GM23338 (cell line): ENCODE data around the gene KDSR. TPM values are rescaled to one million over a fixed set of nuclear protein-coding genes. Genes with fewer than 3 reads are reported as not detected.

Experiments
- ATAC-seq: fragments of 200-7000 bp; cut with Tn5 transposase; 3 replicates; pipeline ENCODE4 v1.9.1; 2020
- DNase-seq: peaks from one replicate; pipeline ENCODE4 v3.0.0-alpha.2; 2015; ENCODE audit warnings: low spot score
- H2AFZ ChIP-seq: fragments of 200-600 bp; sonication (generic); 2 replicates; pipeline ENCODE4 v1.8.0; 2016; ENCODE audit warnings: antibody characterized with exemption, mild to moderate bottlenecking, moderate library complexity
- H3F3A ChIP-seq: fragments of 200-600 bp; sonication (generic); replicated peaks from 2 replicates; pipeline ENCODE4 v1.8.0; 2017; ENCODE audit warnings: antibody characterized with exemption, mixed run types, low read depth
- H3K27ac ChIP-seq: fragments of 200-600 bp; sonication (generic); 2 replicates; pipeline ENCODE4 v1.6.1; 2016; ENCODE audit warnings: low read depth
- H3K27me3 ChIP-seq: fragments of 200-600 bp; sonication (generic); 2 replicates; pipeline ENCODE4 v1.8.0; 2016; ENCODE audit warnings: mild to moderate bottlenecking, mixed run types, moderate library complexity; ENCODE audit not compliant: insufficient read depth
- H3K36me3 ChIP-seq: fragments of 200-600 bp; sonication (generic); 2 replicates; pipeline ENCODE4 v1.8.0; 2016; ENCODE audit warnings: mild to moderate bottlenecking; ENCODE audit not compliant: insufficient read depth
- H3K4me1 ChIP-seq: fragments of 200-600 bp; sonication (generic); 2 replicates; pipeline ENCODE4 v1.8.0; 2016; ENCODE audit warnings: mild to moderate bottlenecking, moderate library complexity; ENCODE audit not compliant: insufficient read depth
- H3K4me2 ChIP-seq: fragments of 200-600 bp; sonication (generic); 2 replicates; pipeline ENCODE4 v1.7.1; 2017; ENCODE audit warnings: mixed run types
- H3K4me3 ChIP-seq: fragments of 200-600 bp; sonication (generic); 2 replicates; pipeline ENCODE4 v1.6.1; 2016; ENCODE audit warnings: mixed run types
- H3K79me2 ChIP-seq: fragments of 200-600 bp; sonication (generic); replicated peaks from 2 replicates; pipeline ENCODE4 v1.8.0; 2017; ENCODE audit warnings: mild to moderate bottlenecking; ENCODE audit not compliant: insufficient read depth
- H3K9me2 ChIP-seq: fragments of 200-600 bp; sonication (generic); 2 replicates; pipeline ENCODE4 v1.8.0; 2017; ENCODE audit not compliant: insufficient read depth
- H4K20me1 ChIP-seq: fragments of 200-600 bp; sonication (generic); replicated peaks from 2 replicates; pipeline ENCODE4 v1.8.0; 2017; ENCODE audit warnings: mild to moderate bottlenecking; ENCODE audit not compliant: insufficient read depth
- H3K27ac Mint-ChIP-seq: 2 replicates; pipeline ENCODE4 v1.8.0; 2020; ENCODE audit warnings: inconsistent platforms, mild to moderate bottlenecking, moderate library complexity, mixed read lengths
- H3K27me3 Mint-ChIP-seq: 3 replicates; pipeline ENCODE4 v1.8.0; 2022; ENCODE audit warnings: low read depth, mild to moderate bottlenecking, moderate library complexity, mixed read lengths, inconsistent platforms; ENCODE audit not compliant: insufficient read depth, poor library complexity
- H3K36me3 Mint-ChIP-seq: 3 replicates; pipeline ENCODE4 v1.8.0; 2021; ENCODE audit warnings: low read depth, mild to moderate bottlenecking, inconsistent platforms, moderate library complexity, mixed read lengths
- H3K4me1 Mint-ChIP-seq: 3 replicates; pipeline ENCODE4 v1.8.0; 2020; ENCODE audit warnings: mild to moderate bottlenecking, inconsistent platforms, mixed read lengths
- H3K4me3 Mint-ChIP-seq: 3 replicates; pipeline ENCODE4 v1.8.0; 2021; ENCODE audit warnings: moderate library complexity, mild to moderate bottlenecking, inconsistent platforms, mixed read lengths
- H3K9me3 Mint-ChIP-seq: 3 replicates; pipeline ENCODE4 v1.8.0; 2020; ENCODE audit warnings: moderate library complexity, mild to moderate bottlenecking, inconsistent platforms, mixed read lengths
- CREB1 ChIP-seq: fragments of 250-450 bp; sonication (Bioruptor Pico); IDR thresholded peaks from 2 replicates; pipeline ENCODE4 v1.5.0; 2020; ENCODE audit warnings: low read depth, mild to moderate bottlenecking, moderate library complexity
- EZH2 ChIP-seq: fragments of 200-600 bp; sonication (generic); IDR thresholded peaks from one replicate; pipeline ENCODE4 v1.8.0; 2017; ENCODE audit warnings: antibody characterized with exemption, mild to moderate bottlenecking, low read depth; ENCODE audit not compliant: unreplicated experiment
- NANOG ChIP-seq: IDR thresholded peaks from 2 replicates; pipeline ENCODE4 v1.6.1; 2016; ENCODE audit warnings: antibody characterized with exemption, borderline replicate concordance
- ZNF331 ChIP-seq: fragments of 250-450 bp; sonication (Bioruptor Pico); IDR thresholded peaks from 2 replicates; pipeline ENCODE4 v1.5.0; 2020; ENCODE audit warnings: low read depth, mild to moderate bottlenecking, moderate library complexity
- polyA plus RNA-seq: library from polyadenylated mRNA; unstranded; fragments of >200 nt; fragmentation: Nextera tagmentation; extraction: Ambion mirVana; gene quantifications from 2 replicates; pipeline ENCODE4 v1.2.1, GENCODE V29; 2016
- total RNA-seq: library from RNA; depleted of rRNA; stranded (reverse); fragments of >200 nt; shearing (Covaris generic); gene quantifications from 2 replicates; pipeline ENCODE4 v1.2.3, GENCODE V29; 2014
- TF ChIP-seq, protein P1 (sequence below), 2 experiments: fragments of 200-600 bp in 1 of 2; sonication (generic) in 1 of 2; conservative IDR thresholded peaks; 2 replicates each; pipeline versions ENCODE4 v1.5.1 to v1.6.1; 2016 to 2017; ENCODE audit warnings: antibody characterized with exemption in 2 of 2, low read depth in 2 of 2, mild to moderate bottlenecking in 2 of 2, moderate library complexity in 1 of 2
- TF ChIP-seq, protein P2 (sequence below): fragments of 250-450 bp; sonication (Bioruptor Pico); IDR thresholded peaks from 2 replicates; pipeline ENCODE4 v1.5.0; 2020; ENCODE audit warnings: mild to moderate bottlenecking, moderate library complexity

KDSR gene
- total and polyA plus RNA-seq, 2 experiments from 2014 or later: 23.7 to 36.3 TPM

DNA sequence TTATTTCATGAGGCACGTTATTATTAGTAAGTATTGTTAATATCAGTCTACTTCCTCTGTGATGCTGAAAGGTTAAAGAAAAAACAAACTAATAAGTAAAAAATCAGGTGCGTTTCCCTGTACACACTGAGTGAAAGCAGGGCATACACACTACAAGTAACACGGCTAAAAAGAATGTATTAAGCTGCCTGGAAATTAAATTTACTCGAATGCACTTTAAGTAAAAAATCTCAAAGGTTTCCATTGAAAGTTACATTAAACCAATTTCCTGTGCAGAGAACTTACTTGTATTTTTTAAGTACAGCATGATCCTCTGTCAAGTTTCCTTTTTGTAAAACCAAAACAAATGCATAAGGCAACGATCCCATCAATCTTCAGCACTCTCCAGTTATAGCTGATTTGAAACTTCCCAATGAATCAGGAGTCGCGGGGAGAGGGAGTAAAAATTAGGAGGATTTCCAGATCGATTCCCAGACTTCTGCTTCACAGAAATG, 48.1 kb downstream of the KDSR start:
- H3F3A ChIP-seq: peaks cover 7% of the 10 kb centered on the region; the same call in 1 of the 2 replicates
- H3K79me2 ChIP-seq: no peaks in the 10 kb centered on the region
- H3K4me1 ChIP-seq: peaks cover 27% of the 10 kb centered on the region
- H3K4me3 Mint-ChIP-seq: peak overlapping the region; percentile 84
- H3K4me1 Mint-ChIP-seq: peaks cover 25% of the 10 kb centered on the region
- DNase-seq (no peak), ATAC-seq (no peak)
- peaks cover 31% of the 10 kb centered on the region for H3K27me3 Mint-ChIP-seq
- H3K36me3 Mint-ChIP-seq: no peaks in the 10 kb centered on the region; the same call in 2 of the 3 replicates
- H3K27me3 ChIP-seq: peaks cover 46% of the 10 kb centered on the region
- no peaks in the 10 kb centered on the region; the same call in 2 of the 3 replicates for H3K9me3 Mint-ChIP-seq
- H2AFZ ChIP-seq: peak overlapping the region; percentile 96; the same call in 1 of the 2 replicates
- peak; percentile 37 for TF ChIP-seq EZH2
- no peak for TF ChIP-seq ZNF331 (CRISPR knock-in tag)
- H3K4me3 ChIP-seq: peak overlapping the region; percentile 93
- H3K36me3 ChIP-seq: no peaks in the 10 kb centered on the region
- H4K20me1 ChIP-seq: no peaks in the 10 kb centered on the region
- H3K27ac ChIP-seq: no peak overlapping the region
- H3K9me2 ChIP-seq: no peaks in the 10 kb centered on the region
- no peak overlapping the region for H3K27ac Mint-ChIP-seq
- peak overlapping the region; percentile 99 for H3K4me2 ChIP-seq

DNA sequence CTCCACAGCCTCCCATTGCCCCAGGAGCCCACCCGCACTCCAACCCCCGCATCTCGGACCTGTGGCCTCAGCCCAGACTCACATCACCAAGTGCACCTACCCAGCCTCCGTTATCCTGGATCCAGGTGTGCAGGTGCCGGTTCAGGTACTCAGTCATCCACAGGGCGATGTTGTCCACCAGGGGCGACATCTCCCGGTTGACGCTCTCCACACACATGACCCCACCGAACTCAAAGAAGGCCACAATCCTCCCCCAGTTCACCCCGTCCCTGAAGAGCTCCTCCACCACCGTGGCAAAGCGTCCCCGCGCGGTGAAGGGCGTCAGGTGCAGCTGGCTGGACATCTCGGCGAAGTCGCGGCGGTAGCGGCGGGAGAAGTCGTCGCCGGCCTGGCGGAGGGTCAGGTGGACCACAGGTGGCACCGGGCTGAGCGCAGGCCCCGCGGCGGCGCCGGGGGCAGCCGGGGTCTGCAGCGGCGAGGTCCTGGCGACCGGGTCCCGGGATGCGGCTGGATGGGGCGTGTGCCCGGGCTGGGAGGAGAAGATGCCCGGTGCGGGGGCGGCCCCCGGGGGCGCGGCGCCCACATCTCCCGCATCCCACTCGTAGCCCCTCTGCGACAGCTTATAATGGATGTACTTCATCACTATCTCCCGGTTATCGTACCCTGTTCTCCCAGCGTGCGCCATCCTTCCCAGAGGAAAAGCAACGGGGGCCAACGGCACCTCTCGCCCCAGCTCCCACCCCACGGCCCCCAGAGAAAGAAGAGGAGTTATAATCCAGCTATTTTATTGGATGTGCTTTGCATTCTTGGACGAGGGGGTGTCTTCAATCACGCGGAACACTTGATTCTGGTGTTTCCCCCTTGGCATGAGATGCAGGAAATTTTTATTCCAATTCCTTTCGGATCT, 48.8 kb downstream of the KDSR start:
- Histone ChIP-seq H3K79me2 (no peaks in the 10 kb centered on the region), H2AFZ (peak overlapping the region; percentile 85), H3K4me2 (peak overlapping the region; percentile 99), H4K20me1 (no peaks in the 10 kb centered on the region), H3K4me3 (peak overlapping the region; percentile 93), H3K27me3 (peaks cover 46% of the 10 kb centered on the region), H3F3A (peaks cover 7% of the 10 kb centered on the region; the same call in 1 of the 2 replicates), H3K4me1 (peaks cover 27% of the 10 kb centered on the region), H3K9me2 (no peaks in the 10 kb centered on the region), H3K36me3 (no peaks in the 10 kb centered on the region), H3K27ac (no peak overlapping the region)
- ATAC-seq (peak; percentile 80), DNase-seq (peak; percentile 92)
- Mint-ChIP-seq H3K27ac (no peak overlapping the region), H3K9me3 (no peaks in the 10 kb centered on the region; the same call in 2 of the 3 replicates), H3K4me1 (peaks cover 25% of the 10 kb centered on the region), H3K4me3 (peak overlapping the region; percentile 84), H3K36me3 (no peaks in the 10 kb centered on the region; the same call in 2 of the 3 replicates), H3K27me3 (peaks cover 31% of the 10 kb centered on the region)
- TF ChIP-seq NANOG (no peak), CREB1 (peak; percentile 47; the same call in 1 of the 2 replicates)
- TF ChIP-seq, protein P1, sequence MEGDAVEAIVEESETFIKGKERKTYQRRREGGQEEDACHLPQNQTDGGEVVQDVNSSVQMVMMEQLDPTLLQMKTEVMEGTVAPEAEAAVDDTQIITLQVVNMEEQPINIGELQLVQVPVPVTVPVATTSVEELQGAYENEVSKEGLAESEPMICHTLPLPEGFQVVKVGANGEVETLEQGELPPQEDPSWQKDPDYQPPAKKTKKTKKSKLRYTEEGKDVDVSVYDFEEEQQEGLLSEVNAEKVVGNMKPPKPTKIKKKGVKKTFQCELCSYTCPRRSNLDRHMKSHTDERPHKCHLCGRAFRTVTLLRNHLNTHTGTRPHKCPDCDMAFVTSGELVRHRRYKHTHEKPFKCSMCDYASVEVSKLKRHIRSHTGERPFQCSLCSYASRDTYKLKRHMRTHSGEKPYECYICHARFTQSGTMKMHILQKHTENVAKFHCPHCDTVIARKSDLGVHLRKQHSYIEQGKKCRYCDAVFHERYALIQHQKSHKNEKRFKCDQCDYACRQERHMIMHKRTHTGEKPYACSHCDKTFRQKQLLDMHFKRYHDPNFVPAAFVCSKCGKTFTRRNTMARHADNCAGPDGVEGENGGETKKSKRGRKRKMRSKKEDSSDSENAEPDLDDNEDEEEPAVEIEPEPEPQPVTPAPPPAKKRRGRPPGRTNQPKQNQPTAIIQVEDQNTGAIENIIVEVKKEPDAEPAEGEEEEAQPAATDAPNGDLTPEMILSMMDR (conservative IDR thresholded peaks at IDR 0.05; ENCODE audit: low read depth in 2 of 2): peak; percentile 74 to 91
- TF ChIP-seq, protein P2, sequence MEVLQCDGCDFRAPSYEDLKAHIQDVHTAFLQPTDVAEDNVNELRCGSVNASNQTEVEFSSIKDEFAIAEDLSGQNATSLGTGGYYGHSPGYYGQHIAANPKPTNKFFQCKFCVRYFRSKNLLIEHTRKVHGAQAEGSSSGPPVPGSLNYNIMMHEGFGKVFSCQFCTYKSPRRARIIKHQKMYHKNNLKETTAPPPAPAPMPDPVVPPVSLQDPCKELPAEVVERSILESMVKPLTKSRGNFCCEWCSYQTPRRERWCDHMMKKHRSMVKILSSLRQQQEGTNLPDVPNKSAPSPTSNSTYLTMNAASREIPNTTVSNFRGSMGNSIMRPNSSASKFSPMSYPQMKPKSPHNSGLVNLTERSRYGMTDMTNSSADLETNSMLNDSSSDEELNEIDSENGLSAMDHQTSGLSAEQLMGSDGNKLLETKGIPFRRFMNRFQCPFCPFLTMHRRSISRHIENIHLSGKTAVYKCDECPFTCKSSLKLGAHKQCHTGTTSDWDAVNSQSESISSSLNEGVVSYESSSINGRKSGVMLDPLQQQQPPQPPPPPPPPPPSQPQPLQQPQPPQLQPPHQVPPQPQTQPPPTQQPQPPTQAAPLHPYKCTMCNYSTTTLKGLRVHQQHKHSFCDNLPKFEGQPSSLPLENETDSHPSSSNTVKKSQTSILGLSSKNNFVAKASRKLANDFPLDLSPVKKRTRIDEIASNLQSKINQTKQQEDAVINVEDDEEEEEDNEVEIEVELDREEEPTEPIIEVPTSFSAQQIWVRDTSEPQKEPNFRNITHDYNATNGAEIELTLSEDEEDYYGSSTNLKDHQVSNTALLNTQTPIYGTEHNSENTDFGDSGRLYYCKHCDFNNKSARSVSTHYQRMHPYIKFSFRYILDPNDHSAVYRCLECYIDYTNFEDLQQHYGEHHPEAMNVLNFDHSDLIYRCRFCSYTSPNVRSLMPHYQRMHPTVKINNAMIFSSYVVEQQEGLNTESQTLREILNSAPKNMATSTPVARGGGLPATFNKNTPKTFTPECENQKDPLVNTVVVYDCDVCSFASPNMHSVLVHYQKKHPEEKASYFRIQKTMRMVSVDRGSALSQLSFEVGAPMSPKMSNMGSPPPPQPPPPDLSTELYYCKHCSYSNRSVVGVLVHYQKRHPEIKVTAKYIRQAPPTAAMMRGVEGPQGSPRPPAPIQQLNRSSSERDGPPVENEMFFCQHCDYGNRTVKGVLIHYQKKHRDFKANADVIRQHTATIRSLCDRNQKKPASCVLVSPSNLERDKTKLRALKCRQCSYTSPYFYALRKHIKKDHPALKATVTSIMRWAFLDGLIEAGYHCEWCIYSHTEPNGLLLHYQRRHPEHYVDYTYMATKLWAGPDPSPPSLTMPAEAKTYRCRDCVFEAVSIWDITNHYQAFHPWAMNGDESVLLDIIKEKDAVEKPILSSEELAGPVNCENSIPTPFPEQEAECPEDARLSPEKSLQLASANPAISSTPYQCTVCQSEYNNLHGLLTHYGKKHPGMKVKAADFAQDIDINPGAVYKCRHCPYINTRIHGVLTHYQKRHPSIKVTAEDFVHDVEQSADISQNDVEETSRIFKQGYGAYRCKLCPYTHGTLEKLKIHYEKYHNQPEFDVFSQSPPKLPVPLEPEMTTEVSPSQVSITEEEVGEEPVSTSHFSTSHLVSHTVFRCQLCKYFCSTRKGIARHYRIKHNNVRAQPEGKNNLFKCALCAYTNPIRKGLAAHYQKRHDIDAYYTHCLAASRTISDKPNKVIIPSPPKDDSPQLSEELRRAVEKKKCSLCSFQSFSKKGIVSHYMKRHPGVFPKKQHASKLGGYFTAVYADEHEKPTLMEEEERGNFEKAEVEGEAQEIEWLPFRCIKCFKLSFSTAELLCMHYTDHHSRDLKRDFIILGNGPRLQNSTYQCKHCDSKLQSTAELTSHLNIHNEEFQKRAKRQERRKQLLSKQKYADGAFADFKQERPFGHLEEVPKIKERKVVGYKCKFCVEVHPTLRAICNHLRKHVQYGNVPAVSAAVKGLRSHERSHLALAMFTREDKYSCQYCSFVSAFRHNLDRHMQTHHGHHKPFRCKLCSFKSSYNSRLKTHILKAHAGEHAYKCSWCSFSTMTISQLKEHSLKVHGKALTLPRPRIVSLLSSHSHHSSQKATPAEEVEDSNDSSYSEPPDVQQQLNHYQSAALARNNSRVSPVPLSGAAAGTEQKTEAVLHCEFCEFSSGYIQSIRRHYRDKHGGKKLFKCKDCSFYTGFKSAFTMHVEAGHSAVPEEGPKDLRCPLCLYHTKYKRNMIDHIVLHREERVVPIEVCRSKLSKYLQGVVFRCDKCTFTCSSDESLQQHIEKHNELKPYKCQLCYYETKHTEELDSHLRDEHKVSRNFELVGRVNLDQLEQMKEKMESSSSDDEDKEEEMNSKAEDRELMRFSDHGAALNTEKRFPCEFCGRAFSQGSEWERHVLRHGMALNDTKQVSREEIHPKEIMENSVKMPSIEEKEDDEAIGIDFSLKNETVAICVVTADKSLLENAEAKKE: peak; percentile 35; the same call in 1 of the 2 replicates
